Tibial nerve (tissue), 4 donors: ENCODE measurements around the gene RUNX1.

ENCODE experiments used
- EP300 ChIP-seq, 2 donors: sonication (generic); formaldehyde crosslinking; IDR thresholded peaks; one replicate each; pipeline ENCODE4 v1.6.1; 2017; ENCODE audit warnings: antibody characterized with exemption in 2 of 2, mild to moderate bottlenecking in 1 of 2
- POLR2A ChIP-seq, 2 donors: fragments of 450-650 bp; IDR thresholded peaks; one replicate each; pipeline ENCODE4 v1.6.1; 2017; ENCODE audit warnings: antibody characterized with exemption in 2 of 2, mild to moderate bottlenecking in 2 of 2, moderate library complexity in 2 of 2
- TF ChIP-seq, protein P1 (sequence below), 5 experiments: fragments of 200-600 bp in 3 of 5; fragments of 450-650 bp in 2 of 5; sonication (generic) in 3 of 5; IDR thresholded peaks; one replicate each; pipeline ENCODE4 v1.5.1; 2016 to 2019; ENCODE audit warnings: antibody characterized with exemption in 5 of 5, mild to moderate bottlenecking in 3 of 5, moderate library complexity in 2 of 5

DNA sequence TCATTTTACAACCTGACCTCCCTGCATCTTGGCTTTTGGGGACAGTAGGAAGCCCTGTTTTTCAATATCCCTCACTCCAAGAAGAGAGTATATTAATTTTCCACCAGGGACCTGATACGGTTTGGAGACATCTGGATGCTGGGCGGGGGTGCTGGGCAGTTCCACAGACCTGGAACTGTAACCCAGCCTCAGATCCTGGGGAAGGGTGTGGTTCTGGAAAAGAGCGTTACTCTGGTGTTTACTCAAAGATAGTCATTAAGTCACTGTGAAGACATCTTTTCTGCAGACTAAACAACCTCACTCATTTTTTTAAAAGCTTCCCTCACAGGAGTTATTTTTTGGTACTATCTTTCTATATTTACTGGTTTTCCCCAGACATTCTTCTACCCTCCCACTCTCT, 190.5 kb downstream of the RUNX1 start:
- TF ChIP-seq, protein P1, sequence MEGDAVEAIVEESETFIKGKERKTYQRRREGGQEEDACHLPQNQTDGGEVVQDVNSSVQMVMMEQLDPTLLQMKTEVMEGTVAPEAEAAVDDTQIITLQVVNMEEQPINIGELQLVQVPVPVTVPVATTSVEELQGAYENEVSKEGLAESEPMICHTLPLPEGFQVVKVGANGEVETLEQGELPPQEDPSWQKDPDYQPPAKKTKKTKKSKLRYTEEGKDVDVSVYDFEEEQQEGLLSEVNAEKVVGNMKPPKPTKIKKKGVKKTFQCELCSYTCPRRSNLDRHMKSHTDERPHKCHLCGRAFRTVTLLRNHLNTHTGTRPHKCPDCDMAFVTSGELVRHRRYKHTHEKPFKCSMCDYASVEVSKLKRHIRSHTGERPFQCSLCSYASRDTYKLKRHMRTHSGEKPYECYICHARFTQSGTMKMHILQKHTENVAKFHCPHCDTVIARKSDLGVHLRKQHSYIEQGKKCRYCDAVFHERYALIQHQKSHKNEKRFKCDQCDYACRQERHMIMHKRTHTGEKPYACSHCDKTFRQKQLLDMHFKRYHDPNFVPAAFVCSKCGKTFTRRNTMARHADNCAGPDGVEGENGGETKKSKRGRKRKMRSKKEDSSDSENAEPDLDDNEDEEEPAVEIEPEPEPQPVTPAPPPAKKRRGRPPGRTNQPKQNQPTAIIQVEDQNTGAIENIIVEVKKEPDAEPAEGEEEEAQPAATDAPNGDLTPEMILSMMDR (IDR thresholded peaks at IDR 0.05): no peak
- TF ChIP-seq EP300 (IDR thresholded peaks at IDR 0.05): no peak
- no peak for TF ChIP-seq POLR2A (IDR thresholded peaks at IDR 0.05)
